ENCODE data around the gene TSC22D4.

The TSC22D4 gene

DNA sequence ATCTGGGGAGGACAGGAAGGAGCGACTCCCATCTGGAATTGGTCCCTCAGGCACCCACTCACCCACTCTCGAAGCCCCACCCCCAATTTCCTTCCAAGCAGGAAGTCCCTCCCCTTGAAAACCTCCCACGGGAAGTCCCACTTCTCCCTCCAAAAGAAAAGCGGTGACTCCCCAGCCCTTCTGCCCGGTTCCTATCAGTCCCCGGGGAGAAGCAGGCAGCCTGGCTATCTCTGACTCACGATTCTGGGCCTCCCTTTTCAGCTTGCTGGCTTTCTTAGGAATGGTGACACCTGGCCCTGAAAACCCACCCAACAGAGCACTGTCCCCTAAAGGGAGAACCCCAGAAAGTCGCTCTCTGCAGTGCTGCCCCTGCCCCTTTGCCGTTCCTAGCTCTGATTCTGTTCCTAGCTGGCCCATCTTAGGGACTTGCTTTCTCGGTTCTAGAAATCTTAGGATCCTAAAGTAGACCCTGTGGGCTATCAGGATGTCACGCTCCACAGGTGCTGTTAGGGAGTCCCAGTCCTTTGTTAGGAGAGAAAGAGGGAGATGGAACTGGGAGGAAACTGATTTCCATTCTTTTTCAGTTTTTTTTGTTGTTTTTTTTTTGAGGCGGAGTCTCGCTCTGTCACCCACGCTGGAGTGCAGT lies 6.0 kb downstream of the TSC22D4 start:
- H3K4me3 Mint-ChIP-seq: no peak overlapping the region
- CTCF ChIA-PET: interaction anchor here (1.2 to 1.9 kb wide), 2 partner anchors 65 to 87 kb away, joined by 3 to 7 read pairs; no protein-coding TSS in a partner anchor
- peaks cover 52% of the 10 kb centered on the region for H3K36me3 Mint-ChIP-seq
- H3K27me3 Mint-ChIP-seq: no peaks in the 10 kb centered on the region
- H3K27ac Mint-ChIP-seq: peak overlapping the region; percentile 33
- H3K4me1 Mint-ChIP-seq: peaks cover 57% of the 10 kb centered on the region
- DNase-seq: no peak
- H3K9me3 Mint-ChIP-seq: no peaks in the 10 kb centered on the region

DNA sequence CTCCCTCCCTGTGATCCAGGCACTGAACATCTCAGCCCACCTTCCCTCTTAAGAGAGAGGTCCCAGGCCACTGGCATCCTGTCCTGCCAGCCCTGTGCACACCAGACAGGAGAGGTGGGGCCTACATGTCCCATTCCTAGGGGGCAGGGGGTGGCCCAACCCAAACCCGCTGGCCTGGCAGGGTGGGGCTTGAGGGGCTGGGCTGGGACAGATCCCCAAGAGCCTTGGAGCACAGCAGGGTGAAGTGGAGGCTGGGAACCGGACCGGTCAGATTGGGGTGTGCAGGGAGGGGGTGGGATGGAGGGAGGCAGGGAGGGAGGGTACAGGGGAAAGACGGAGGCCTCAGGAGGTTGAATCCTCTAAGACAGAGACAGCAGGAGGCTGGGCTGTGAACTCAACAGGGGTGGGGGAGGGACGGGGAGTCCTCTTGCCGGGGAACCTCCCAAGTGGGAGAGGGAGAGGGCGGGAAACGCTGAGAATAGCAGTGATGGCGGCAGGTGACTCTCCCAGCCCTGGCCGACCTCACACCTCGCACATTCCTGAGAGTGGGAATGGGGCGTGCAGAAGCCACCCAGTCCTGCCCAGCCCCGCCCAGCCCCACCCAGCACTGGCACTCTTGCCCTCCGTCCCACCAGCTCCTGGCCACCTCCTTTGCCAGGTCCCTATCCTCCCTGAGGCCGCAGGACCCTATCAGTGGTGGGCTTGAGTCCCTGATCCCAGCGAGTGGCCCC lies 6.7 kb downstream of the TSC22D4 start:
- H3K27me3 Mint-ChIP-seq: no peaks in the 10 kb centered on the region
- no peak for DNase-seq
- peaks cover 57% of the 10 kb centered on the region for H3K4me1 Mint-ChIP-seq
- H3K36me3 Mint-ChIP-seq: peaks cover 52% of the 10 kb centered on the region
- CTCF ChIA-PET: no interaction called here
- H3K4me3 Mint-ChIP-seq: no peak overlapping the region
- no peaks in the 10 kb centered on the region for H3K9me3 Mint-ChIP-seq
- H3K27ac Mint-ChIP-seq: peak overlapping the region; percentile 19

DNA sequence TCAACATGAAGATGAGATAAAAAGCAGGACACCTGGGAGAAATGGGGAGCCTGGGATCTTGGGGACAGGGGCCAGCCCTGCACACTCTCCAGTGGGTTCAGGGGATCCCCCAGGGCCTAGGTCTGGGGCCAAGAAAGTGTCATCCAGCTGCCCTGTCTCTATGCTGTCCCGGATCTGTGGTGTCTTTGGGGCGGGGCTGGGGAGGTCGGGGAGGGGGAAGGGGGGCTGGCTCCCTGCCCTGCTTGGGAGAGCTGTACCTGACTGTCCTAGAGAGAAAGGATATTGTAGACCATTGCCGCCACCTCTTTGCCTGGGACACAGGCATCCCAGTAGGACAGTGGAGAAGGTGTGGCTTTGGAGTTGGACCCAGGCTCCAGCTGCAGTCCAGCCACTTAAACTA lies 8.0 kb downstream of the TSC22D4 start:
- DNase-seq: no peak
- no peaks in the 10 kb centered on the region for H3K9me3 Mint-ChIP-seq
- H3K4me3 Mint-ChIP-seq: no peak overlapping the region
- H3K27me3 Mint-ChIP-seq: no peaks in the 10 kb centered on the region
- H3K4me1 Mint-ChIP-seq: peaks cover 44% of the 10 kb centered on the region
- CTCF ChIA-PET: interaction anchor here (1.0 to 3.1 kb wide), 3 partner anchors 11 to 89 kb away, joined by 3 to 36 read pairs (median 5); partner anchors contain the start of gene AGFG2
- peaks cover 47% of the 10 kb centered on the region for H3K36me3 Mint-ChIP-seq
- peak overlapping the region; percentile 81 for H3K27ac Mint-ChIP-seq

DNA sequence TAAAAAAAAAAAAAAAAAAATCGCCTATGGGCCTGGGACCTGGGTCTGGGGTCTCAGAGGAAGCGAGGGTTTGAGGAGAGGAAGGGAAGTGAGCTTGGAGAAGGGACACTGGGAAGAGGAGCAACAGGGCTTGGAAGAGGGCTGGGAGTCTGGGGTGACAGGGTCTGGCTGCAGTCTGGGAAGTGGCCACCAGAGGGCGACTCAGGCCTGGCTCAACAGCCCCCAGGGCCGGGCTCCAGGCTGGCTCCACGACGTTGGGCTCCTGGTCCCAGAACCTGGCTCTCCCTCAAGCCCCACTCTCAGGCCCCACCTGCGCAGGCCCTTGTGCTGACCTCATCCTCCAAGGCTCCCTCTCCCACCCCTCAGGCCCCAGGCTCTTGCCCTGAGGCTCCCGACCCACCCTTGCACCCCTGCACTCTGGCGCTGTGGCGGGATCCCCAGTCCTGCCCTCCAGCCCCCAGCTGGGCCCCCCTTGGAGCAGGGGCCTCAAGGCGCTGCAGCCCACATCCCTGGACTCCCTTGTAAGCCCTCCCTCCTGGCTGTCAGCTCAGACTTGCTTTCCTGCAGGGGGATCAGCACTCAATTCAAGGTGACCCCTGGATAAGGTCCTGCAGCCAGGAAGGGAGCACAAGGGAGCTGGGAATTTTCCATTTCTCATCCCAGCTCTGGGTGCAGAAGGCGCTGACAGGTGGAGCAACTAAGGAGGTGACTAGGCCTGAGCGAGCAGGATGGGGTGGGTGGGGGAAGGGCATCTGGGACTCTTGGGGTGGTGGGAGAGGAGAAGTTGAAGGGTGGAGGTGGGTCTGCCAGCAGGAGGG lies 9.6 kb downstream of the TSC22D4 start:
- CTCF ChIA-PET: interaction anchor here (0.7 to 3.1 kb wide), 18 partner anchors 9 to 340 kb away, joined by 3 to 36 read pairs (median 5); partner anchors contain the start of genes AGFG2 and TSC22D4
- H3K27me3 Mint-ChIP-seq: no peaks in the 10 kb centered on the region
- H3K4me3 Mint-ChIP-seq: no peak overlapping the region
- peak overlapping the region; percentile 75 for H3K27ac Mint-ChIP-seq
- peak; percentile 89 for DNase-seq
- H3K4me1 Mint-ChIP-seq: peaks cover 36% of the 10 kb centered on the region
- peaks cover 43% of the 10 kb centered on the region for H3K36me3 Mint-ChIP-seq
- H3K9me3 Mint-ChIP-seq: no peaks in the 10 kb centered on the region

DNA sequence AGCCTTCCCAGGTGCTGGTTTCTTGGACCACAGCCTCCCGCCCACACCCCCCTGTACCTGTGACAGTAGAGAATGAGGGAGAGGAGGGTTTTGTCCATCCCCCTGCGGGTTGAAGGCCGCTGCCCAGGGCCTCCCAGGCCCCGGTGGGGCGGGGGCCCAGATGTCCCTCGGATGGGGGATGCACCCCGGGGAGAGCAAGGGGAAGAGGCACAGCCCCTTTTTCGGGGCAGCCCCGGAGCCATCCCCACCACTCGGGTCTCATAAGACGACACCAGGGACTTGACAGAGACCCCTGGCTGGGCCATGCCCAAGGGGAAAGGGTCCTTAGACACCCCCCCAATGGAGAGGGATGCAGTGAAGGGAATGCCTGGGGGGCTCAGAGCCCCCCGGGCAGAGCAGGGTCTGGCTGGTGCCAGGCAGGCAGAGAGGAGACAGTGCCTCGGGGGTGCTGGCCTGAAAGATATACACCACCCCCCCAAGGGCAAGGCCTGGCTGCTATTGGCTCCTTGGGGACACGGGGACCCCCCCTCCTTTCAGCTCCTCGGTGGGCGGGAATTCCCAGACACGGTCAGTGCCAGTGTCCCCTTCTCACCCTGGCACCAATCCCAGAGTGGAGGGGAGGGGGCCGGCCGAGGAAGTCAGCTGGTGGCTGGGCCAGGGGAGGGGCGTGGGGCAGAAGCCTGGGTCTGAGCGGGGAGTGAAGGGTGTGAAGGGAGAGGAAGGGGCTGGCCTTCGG lies 11.2 kb downstream of the TSC22D4 start:
- no peak overlapping the region for H3K4me3 Mint-ChIP-seq
- peaks cover 37% of the 10 kb centered on the region for H3K36me3 Mint-ChIP-seq
- H3K27ac Mint-ChIP-seq: peak overlapping the region; percentile 7
- no peak for DNase-seq
- H3K4me1 Mint-ChIP-seq: peaks cover 19% of the 10 kb centered on the region
- H3K27me3 Mint-ChIP-seq: no peaks in the 10 kb centered on the region
- no peaks in the 10 kb centered on the region for H3K9me3 Mint-ChIP-seq
- CTCF ChIA-PET: interaction anchor here (1.0 to 1.6 kb wide), 2 partner anchors 87 to 91 kb away, joined by 3 read pairs; no protein-coding TSS in a partner anchor

DNA sequence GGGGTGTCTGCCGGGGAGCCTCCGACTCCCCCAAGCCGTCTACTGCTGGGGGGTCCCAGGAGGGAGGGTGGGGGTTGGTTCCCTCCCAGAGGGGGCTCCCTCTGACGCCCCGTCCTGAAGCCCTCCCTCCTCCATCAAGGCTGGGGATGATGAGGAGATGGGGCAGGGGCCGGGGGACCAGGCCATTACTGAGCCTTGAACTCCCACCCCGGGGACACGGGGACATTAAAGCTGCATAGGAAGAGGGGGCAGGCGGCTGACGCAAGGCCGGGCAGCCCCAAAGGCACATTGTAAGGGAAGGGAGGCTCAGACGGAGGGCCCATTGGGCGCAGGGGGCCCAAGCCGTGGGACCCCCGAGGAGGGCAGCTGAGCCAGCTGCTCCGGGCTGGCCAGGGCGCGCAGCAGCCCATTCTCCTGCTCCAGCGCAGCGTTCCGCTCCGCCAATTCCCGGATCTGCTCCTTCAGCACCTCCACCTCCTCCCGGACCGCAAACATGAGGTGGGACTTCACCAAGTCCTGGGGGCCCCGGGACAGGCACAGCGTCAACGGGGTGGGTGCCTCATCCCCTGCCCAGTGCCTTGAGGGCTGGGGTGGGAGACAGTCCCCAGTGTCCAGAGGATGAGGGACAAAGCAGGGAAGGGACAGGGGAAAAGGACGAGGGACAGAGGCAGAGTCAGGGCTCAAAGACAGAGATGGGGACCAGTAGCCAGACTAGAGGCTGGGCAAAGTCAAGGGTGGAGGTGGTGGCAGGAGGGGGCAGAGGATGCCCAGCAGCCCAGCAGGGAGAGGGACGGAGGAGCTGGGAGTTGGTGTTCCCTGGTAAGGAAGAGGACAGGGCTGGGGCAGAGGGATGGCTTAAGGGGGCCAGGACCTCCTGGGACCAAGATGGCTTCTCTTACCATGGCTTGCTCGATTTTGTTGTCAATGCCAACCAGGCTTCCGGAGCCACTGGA lies 12.1 kb downstream of the TSC22D4 start:
- DNase-seq: no peak
- H3K27ac Mint-ChIP-seq: no peak overlapping the region
- H3K4me3 Mint-ChIP-seq: no peak overlapping the region
- CTCF ChIA-PET: interaction anchor here (2.3 kb wide), 1 partner anchor 93 kb away, joined by 12 read pairs; no protein-coding TSS in a partner anchor
- H3K27me3 Mint-ChIP-seq: no peaks in the 10 kb centered on the region
- peaks cover 17% of the 10 kb centered on the region for H3K4me1 Mint-ChIP-seq
- H3K9me3 Mint-ChIP-seq: no peaks in the 10 kb centered on the region
- H3K36me3 Mint-ChIP-seq: peaks cover 35% of the 10 kb centered on the region

DNA sequence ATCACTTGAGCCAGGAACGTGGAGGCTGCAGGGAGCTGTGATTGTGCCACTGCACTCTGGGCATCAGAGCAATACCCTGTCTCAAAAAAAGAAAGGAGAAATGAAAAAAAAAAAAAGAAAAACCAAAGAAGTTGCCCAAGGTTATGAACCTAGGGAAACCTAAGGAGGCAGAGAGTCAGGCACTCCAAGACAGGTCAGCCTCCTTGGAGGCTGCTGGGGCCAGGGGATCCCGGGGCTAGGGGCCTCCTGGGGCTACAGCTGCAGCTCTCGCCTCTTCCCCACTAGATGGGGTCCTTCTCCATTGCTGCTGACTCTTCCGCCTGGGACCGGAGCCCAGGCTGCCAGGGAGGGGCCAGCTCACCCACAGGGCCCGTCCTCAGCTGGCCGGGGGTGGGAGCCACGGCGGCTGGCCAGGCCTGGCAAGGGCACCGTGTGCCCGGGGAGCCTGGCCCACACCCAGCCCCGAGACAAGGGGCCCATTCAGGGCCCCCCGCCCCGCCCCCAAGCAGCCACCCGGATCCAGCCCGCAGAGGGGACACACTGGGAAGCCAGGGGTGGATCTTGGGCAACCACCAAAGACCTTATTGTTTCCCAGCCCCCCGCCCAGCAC lies 13.2 kb downstream of the TSC22D4 start:
- no peak for DNase-seq
- Mint-ChIP-seq H3K27ac (peak overlapping the region; percentile 33), H3K9me3 (no peaks in the 10 kb centered on the region), H3K36me3 (peaks cover 35% of the 10 kb centered on the region), H3K4me3 (no peak overlapping the region), H3K27me3 (no peaks in the 10 kb centered on the region), H3K4me1 (peaks cover 15% of the 10 kb centered on the region)
- CTCF ChIA-PET: interaction anchor here (0.8 to 2.7 kb wide), 5 partner anchors 11 to 227 kb away, joined by 3 to 12 read pairs (median 4); no protein-coding TSS in a partner anchor

DNA sequence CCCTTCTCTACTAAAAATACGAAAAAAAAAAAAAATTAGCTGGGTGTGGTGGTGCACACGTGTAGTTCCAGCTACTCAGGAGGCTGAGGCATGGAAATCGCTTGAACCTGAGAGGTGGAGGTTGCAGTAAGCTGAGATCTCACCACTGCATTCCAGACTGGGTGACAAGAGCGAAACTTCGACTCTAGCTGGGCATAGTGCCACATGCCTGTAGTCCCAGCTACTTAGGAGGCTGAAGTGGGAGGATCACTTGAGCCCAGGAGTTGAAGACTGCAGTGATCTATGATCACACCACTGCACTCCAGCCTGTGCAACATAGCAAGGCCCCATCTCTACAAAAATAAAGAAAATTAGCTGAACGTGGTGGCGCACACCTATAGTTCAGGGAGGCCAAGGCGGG lies 13.7 kb downstream of the TSC22D4 start:
- CTCF ChIA-PET: interaction anchor here (0.8 to 2.7 kb wide), 5 partner anchors 11 to 227 kb away, joined by 3 to 12 read pairs (median 4); no protein-coding TSS in a partner anchor
- H3K36me3 Mint-ChIP-seq: peaks cover 35% of the 10 kb centered on the region
- peaks cover 11% of the 10 kb centered on the region for H3K4me1 Mint-ChIP-seq
- H3K9me3 Mint-ChIP-seq: no peaks in the 10 kb centered on the region
- H3K4me3 Mint-ChIP-seq: no peak overlapping the region
- peak overlapping the region; percentile 33 for H3K27ac Mint-ChIP-seq
- DNase-seq: no peak
- no peaks in the 10 kb centered on the region for H3K27me3 Mint-ChIP-seq

DNA sequence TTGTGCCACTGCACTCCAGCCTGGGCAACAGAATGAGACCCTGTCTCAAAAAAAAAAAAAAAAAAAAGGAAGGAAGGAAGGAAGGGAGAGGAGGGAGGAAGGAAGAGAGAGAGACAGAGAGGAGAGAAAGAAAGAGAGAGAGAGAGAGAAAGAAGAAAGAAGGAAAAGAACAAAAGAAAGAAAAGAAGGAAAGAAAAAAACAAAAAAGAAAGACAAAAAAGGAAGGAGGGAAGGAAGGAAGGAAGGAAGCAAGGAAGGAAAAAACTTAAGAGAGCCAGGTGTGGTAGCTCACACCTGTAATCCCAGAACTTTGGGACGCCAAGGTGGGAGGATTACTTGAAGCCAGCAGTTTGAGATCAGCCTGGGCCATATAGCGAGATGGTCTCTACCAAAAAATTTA lies 14.2 kb downstream of the TSC22D4 start:
- Mint-ChIP-seq H3K4me1 (peaks cover 7% of the 10 kb centered on the region), H3K4me3 (no peak overlapping the region), H3K36me3 (peaks cover 32% of the 10 kb centered on the region), H3K27me3 (no peaks in the 10 kb centered on the region), H3K9me3 (no peaks in the 10 kb centered on the region), H3K27ac (no peak overlapping the region)
- CTCF ChIA-PET: interaction anchor here (0.8 to 2.7 kb wide), 5 partner anchors 10 to 228 kb away, joined by 3 to 12 read pairs (median 4); no protein-coding TSS in a partner anchor
- no peak for DNase-seq

DNA sequence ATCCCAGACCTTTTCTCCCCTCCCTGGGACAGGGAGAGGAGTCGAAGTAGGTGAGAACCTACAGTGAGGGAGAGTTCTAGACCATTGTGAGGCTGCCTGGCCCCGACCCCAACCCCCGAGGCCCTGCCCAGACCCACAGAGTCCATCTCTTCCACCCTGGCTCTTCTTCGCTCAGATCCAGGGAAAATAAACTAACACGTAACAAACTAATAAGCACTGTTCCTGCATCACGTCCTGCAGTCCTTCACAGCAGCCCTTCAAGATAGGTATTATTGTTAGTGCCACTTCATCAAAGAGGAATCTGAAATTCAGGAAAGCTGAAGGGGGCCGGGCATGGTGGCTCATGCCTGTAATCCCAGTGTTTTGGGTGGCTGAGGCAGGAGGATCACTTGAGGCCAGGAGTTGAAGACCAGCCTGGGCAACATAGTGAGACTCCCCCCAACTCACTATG lies 14.8 kb downstream of the TSC22D4 start, which contains the start of gene SPACDR:
SPACDR (minus strand) TSS at position 51 of the 451 bp plus-strand sequence. CDS start 235 bp downstream, outside the sequence.
- CTCF ChIA-PET: interaction anchor here (2.7 kb wide), 1 partner anchor 10 kb away, joined by 9 read pairs; no protein-coding TSS in a partner anchor
- no peaks in the 10 kb centered on the region for H3K27me3 Mint-ChIP-seq
- no peak within 1 kb of the TSS for H3K4me3 Mint-ChIP-seq
- no peaks in the 10 kb centered on the region for H3K9me3 Mint-ChIP-seq
- DNase-seq: no peak
- H3K27ac Mint-ChIP-seq: peak within 1 kb of the TSS; percentile 52
- peaks cover 31% of the 10 kb centered on the region for H3K36me3 Mint-ChIP-seq
- peaks cover 4% of the 10 kb centered on the region for H3K4me1 Mint-ChIP-seq

DNA sequence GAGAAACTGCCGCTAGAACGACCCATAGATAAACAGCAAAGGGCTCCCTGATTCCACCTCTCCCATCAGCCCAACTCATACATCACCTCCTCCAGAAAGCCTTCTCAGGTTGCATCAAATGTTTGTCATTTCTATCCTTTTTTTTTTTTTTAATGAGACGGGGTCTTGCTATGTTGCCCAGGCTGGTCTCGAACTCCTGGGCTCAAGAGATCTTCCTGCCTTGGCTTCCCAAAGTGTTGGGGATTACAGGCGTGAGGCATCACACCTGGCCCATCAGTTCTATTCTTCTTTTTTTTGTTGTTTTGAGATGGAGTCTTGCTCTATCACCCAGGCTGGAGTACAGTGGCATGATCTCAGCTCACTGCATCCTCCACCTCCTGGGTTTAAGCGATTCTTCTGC lies 22.0 kb downstream of the TSC22D4 start:
- CTCF ChIA-PET: interaction anchor here (0.8 kb wide), 1 partner anchor 88 kb away, joined by 4 read pairs; no protein-coding TSS in a partner anchor
- Mint-ChIP-seq H3K9me3 (no peaks in the 10 kb centered on the region), H3K27me3 (no peaks in the 10 kb centered on the region), H3K4me3 (no peak overlapping the region), H3K36me3 (peaks cover 9% of the 10 kb centered on the region), H3K27ac (no peak overlapping the region), H3K4me1 (peaks cover 22% of the 10 kb centered on the region)
- DNase-seq: no peak

DNA sequence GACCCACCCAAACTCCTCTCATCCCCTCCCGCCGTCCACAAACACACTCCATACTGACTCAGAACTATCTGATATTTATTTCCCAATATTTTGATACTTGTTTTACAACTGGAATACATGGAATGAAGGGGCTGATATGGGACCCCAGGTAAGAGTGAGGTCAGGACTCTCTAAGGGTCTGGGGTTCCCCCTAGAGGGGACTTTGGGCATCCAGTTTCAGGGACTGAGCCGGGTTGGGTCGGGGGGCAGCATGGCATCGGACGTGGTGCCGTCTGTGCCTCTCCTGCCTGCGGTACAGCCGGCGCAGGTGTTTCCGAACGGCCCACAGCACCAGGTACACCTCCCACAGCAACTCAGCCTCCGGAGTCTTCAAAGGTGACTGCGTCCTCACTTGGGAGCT lies 22.5 kb downstream of the TSC22D4 start:
- CTCF ChIA-PET: no interaction called here
- H3K27me3 Mint-ChIP-seq: no peaks in the 10 kb centered on the region
- H3K36me3 Mint-ChIP-seq: peaks cover 8% of the 10 kb centered on the region

More for the DNA sequence above, 22.5 kb downstream of the TSC22D4 start:
- Mint-ChIP-seq H3K27ac (no peak overlapping the region), H3K9me3 (no peaks in the 10 kb centered on the region), H3K4me1 (peaks cover 22% of the 10 kb centered on the region), H3K4me3 (no peak overlapping the region)
- DNase-seq: no peak

Measured in activated naive CD4-positive, alpha-beta T cell treated with anti-CD3 and anti-CD28 coated beads, Interleukin-2, amount 10 ng/mL, durations not matched to agents 7 days and 5 days (primary cell).